ENCODE data around the gene KLC4.
"Not testable (repeated sequence)": the region's sequence is repeated elsewhere in the genome, so short reads cannot be mapped to it uniquely, and the experiment has no call there.

The KLC4 gene

GRCh38 chr6:43037197-43037596 is 22.2 kb upstream of the KLC4 start:
- DNase-seq = no peak

GRCh38 chr6:43037706-43038105 is 21.7 kb upstream of the KLC4 start:
- DNase-seq = no peak

GRCh38 chr6:43038727-43039126 is 20.7 kb upstream of the KLC4 start:
- DNase-seq = no peak

GRCh38 chr6:43040542-43041257 is 18.7 kb upstream of the KLC4 start:
- DNase-seq = no peak

GRCh38 chr6:43041475-43041874 is 18.0 kb upstream of the KLC4 start:
- not testable (repeated sequence) for DNase-seq

- no peak for DNase-seq
These were observed 16.1 kb upstream of the KLC4 start for GRCh38 chr6:43043310-43043709.

GRCh38 chr6:43045371-43045930 is 14.0 kb upstream of the KLC4 start:
- no peak for DNase-seq

GRCh38 chr6:43047998-43048397 is 11.4 kb upstream of the KLC4 start:
- no peak for DNase-seq

- no peak for DNase-seq
These were observed 8.4 kb upstream of the KLC4 start for GRCh38 chr6:43050981-43051380.

GRCh38 chr6:43052225-43052841 is 7.1 kb upstream of the KLC4 start:
- DNase-seq = no peak

- peak in 1 of 2 experiments; percentile 51 for DNase-seq
These were observed 6.4 kb upstream of the KLC4 start for GRCh38 chr6:43052842-43053544.

GRCh38 chr6:43053545-43054205 is 5.8 kb upstream of the KLC4 start, which contains the start of gene CUL7:
Gene CUL7 (minus strand): TSS chr6:43053851. CDS start chr6:43052788, 1,063 bp downstream.
- peak; percentile 88 to 96 for DNase-seq

GRCh38 chr6:43054206-43054943 is 5.1 kb upstream of the KLC4 start:
- DNase-seq = no peak

GRCh38 chr6:43055966-43056365 is 3.5 kb upstream of the KLC4 start:
- DNase-seq = no peak

- no peak for DNase-seq
These were observed 900 bp upstream of the KLC4 start for GRCh38 chr6:43058531-43058930.

GRCh38 chr6:43060034-43060754 is 763 bp downstream of the KLC4 start:
- peak in 1 of 2 experiments; percentile 19 for DNase-seq

- no peak for DNase-seq
These were observed 1.6 kb downstream of the KLC4 start for GRCh38 chr6:43060755-43061633.

- DNase-seq = no peak
These were observed 2.4 kb downstream of the KLC4 start for GRCh38 chr6:43061861-43062260.

GRCh38 chr6:43062818-43063217 is 3.4 kb downstream of the KLC4 start:
- DNase-seq = no peak

GRCh38 chr6:43070028-43070632 is 10.7 kb downstream of the KLC4 start:
- peak in 1 of 2 experiments; percentile 69 for DNase-seq
